Epithelial cell of esophagus (primary cell): ENCODE results near the gene TAS2R20.

Experiments used
- DNase-seq: peaks from one replicate; pipeline ENCODE4 v3.0.0; 2010; ENCODE audit warnings: low read depth
- H3K4me3 ChIP-seq: 2 replicates; pipeline ENCODE4 v1.5.1; 2011; ENCODE audit warnings: mild to moderate bottlenecking, low read length, control low read depth
- TF ChIP-seq, protein P1 (sequence below): IDR thresholded peaks from 2 replicates; pipeline ENCODE4 v1.5.1; 2011; ENCODE audit warnings: low read depth, mild to moderate bottlenecking, low read length, control low read depth, inconsistent platforms; ENCODE audit not compliant: insufficient read depth; ENCODE audit errors: missing control alignments

Gene TAS2R20

DNA sequence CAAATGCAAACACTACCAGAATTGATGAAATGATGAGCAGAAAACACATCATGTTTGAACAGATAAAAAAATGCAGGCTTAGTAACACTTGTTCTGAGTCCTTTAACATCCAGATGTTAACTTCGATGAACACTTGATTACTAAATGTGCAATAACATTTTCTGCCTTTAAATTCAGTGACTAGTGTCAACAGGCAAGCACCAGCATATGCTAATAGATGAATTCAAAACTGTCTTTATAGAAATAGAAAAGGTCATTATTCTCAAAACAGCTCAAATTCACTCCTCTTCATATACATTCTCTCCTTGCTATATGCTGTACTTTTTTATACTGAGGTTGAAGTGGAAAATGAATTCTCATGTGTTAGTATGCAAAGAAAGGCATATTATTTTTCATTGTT is 24.4 kb upstream of the TAS2R20 start, which contains the start of gene TAS2R19:
Gene TAS2R19 (minus strand): TSS at position 101 of the 400 bp plus-strand sequence. CDS start 49 bp downstream, at position 52.
- no peak within 1 kb of the TSS for H3K4me3 ChIP-seq
- TF ChIP-seq, protein P1, sequence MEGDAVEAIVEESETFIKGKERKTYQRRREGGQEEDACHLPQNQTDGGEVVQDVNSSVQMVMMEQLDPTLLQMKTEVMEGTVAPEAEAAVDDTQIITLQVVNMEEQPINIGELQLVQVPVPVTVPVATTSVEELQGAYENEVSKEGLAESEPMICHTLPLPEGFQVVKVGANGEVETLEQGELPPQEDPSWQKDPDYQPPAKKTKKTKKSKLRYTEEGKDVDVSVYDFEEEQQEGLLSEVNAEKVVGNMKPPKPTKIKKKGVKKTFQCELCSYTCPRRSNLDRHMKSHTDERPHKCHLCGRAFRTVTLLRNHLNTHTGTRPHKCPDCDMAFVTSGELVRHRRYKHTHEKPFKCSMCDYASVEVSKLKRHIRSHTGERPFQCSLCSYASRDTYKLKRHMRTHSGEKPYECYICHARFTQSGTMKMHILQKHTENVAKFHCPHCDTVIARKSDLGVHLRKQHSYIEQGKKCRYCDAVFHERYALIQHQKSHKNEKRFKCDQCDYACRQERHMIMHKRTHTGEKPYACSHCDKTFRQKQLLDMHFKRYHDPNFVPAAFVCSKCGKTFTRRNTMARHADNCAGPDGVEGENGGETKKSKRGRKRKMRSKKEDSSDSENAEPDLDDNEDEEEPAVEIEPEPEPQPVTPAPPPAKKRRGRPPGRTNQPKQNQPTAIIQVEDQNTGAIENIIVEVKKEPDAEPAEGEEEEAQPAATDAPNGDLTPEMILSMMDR = no peak
- no peak for DNase-seq

DNA sequence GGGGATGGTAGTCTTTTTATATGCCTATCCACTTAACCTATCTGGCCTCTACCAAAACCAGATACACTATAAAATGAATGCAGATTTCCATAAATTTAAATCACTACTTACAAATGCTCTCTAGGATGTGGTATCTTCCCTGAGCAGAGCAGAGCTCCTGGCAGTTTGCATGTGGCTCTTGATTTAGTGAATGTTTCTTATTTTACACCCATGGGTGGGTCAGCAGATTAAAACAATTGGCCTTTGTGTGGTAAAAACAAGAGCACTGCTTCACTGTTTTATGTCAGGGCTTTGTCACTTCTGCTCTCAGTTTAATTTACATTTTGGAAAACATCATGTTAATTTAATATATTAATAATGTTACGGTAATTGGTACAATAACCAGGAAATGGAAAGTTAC is 18.8 kb upstream of the TAS2R20 start:
- no peak for DNase-seq
- TF ChIP-seq, protein P1 = no peak
- no peak overlapping the region for H3K4me3 ChIP-seq

DNA sequence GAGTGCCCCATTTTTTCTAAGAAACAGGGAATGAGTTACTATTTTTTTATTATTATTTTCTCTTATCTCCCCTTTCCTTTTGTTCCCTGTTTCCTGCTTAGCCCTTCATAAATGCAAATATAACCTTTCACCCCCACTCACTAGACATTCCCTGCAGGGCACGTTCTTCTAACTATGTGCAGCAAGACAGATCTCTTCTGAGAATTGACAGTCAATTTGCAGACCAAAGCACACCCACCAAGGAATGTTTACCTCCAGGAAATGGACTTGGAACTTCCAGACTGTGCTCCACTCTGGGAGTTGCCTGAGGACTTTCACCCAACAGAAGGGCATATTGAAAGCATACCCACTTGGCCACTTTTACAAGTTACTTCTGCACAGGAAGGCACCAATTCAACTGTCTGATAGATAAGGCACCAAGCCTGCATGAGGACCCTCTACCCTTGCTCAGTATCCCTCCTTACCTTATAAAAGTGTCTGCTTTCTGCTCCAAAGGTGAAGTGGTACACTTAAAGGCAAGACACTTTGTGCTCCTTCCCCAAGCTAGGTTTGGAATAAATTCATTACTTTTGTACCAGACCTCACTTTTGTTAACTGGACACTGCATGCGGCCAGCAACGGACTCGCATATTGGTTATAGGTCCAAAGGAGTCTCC is 17.8 kb upstream of the TAS2R20 start:
- DNase-seq = no peak
- TF ChIP-seq, protein P1 = no peak
- no peak overlapping the region for H3K4me3 ChIP-seq

DNA sequence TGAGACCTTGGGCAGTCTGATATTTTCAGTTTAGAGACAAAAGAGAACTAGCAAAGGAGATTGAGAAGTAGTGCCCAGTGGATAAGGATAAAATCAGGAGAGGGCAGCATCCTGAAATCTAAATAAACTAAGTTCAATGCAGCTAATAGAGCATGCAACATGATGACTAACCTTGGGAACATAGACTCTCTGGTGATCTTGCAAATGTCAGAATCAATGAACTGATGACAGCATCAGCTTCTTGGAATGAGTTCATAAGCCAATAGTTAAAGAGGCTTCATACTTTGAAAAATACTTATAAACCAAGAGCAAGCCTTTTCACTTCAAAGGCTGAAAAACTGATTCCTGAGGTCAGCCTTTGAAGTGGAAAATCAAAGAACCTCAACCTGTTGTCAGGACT is 16.1 kb upstream of the TAS2R20 start:
- TF ChIP-seq, protein P1 = no peak
- no peak overlapping the region for H3K4me3 ChIP-seq
- DNase-seq = peak; percentile 4

DNA sequence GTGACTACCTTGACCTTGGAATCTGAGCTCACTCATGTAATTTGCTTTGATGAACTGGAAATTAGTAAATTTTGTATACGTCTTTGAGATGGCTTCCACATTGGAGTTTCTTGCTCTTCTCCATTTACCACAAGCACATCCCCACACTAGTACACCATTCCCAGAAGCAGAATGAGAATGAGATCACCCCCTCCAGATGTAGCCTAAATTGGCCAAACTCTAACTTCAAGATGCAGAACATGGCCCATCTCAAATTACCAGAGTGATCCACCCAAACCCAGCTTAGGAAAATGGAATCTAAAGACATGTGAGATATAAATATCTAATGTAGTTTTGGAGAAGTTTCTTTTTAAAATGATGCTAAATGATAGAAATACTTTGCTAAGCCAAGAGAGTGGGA is 9.5 kb upstream of the TAS2R20 start:
- no peak for DNase-seq
- TF ChIP-seq, protein P1 = no peak
- H3K4me3 ChIP-seq = no peak overlapping the region

DNA sequence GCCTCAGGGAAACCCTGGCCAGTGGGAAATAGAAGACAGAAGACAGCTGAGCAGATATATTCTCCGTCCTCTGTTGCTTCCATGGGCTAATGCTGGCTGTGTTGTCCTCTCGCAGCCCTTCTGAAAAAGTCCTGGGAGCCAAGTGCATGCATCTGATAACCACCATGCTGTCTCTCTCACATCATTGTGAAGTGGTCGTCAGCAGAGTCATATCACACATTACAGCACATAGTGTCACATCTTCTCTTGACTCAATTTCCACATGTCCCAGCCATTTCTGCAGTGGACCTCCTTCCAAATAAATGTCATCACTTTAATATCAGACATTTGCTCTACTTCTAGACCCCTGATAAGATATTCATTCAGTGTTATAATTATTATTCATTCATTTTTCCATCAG is 3.8 kb downstream of the TAS2R20 start:
- H3K4me3 ChIP-seq = no peak overlapping the region
- TF ChIP-seq, protein P1 = no peak
- DNase-seq = no peak

DNA sequence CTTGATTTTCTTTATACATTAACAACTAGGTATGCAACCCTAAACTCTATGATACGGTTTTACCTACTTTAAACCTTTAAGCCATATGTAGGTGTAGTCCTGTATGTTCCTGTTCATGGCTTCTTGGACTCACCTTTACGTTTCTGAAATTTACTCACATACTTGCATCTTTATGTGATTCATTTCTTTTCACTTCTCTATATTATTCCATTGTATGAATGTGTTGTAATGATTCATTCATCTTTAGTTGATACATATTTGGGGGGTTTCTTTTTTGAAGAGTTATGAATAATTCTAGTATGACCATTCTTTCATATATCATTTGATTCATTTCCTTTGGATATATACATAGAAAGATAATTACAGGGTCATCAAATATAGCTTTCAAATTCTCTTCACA is 9.0 kb downstream of the TAS2R20 start:
- TF ChIP-seq, protein P1 = no peak
- no peak for DNase-seq
- no peak overlapping the region for H3K4me3 ChIP-seq
